Measurements from ENCODE around the gene CHCHD4.

Gene CHCHD4

DNA sequence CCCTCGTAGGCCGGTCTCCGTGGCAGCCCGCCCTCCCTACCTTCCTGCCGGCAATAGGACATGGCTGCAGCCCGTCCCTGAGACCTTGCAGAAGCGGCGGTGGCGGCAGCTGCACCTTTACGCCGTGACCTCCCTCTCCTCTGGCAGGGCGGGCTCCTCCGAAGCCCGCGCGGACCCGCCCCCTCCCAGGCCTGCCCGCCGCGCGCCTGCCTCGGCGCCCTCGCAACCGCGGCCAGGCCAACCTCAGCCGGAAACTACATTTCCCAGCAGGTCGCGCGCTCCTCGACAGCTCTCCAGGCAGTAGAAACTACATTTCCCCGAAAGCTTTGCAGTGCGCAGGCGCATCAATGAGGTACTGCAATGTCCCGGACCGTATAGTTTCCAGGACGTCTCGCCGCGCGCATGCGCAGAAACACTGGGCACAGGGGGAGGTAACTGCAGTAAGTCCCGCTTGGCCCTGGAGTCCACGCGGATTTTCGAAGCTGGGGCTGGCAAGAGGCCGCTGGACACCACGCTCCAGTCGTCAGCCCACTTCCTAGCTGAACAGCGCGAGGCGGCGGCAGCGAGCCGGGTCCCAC lies at the start of gene CHCHD4, which contains the start of gene TMEM43:
Gene CHCHD4 (minus strand): TSS at position 256 of the 578 bp plus-strand sequence. CDS start 194 bp downstream, at position 62.
Gene TMEM43 (plus strand): TSS at position 438 of the 578 bp plus-strand sequence. CDS start 142 bp downstream, outside the sequence.
- peak; percentile 94 for DNase-seq (ENCODE audit: extremely low read depth, insufficient read length)
- peak within 1 kb of the TSS; percentile 92 for H3K4me3 ChIP-seq (replicated peaks; ENCODE audit: low read depth, low read length)
- H3K36me3 ChIP-seq (ENCODE audit: control insufficient read depth, insufficient read depth, low read length) = peaks cover 2% of the 10 kb centered on the region
- no peaks in the 10 kb centered on the region for H3K27me3 ChIP-seq (replicated peaks; ENCODE audit: control insufficient read depth, insufficient read depth, low read length)
- TF ChIP-seq, protein P1, sequence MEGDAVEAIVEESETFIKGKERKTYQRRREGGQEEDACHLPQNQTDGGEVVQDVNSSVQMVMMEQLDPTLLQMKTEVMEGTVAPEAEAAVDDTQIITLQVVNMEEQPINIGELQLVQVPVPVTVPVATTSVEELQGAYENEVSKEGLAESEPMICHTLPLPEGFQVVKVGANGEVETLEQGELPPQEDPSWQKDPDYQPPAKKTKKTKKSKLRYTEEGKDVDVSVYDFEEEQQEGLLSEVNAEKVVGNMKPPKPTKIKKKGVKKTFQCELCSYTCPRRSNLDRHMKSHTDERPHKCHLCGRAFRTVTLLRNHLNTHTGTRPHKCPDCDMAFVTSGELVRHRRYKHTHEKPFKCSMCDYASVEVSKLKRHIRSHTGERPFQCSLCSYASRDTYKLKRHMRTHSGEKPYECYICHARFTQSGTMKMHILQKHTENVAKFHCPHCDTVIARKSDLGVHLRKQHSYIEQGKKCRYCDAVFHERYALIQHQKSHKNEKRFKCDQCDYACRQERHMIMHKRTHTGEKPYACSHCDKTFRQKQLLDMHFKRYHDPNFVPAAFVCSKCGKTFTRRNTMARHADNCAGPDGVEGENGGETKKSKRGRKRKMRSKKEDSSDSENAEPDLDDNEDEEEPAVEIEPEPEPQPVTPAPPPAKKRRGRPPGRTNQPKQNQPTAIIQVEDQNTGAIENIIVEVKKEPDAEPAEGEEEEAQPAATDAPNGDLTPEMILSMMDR (IDR thresholded peaks at IDR 0.05; ENCODE audit: insufficient read depth, low read length, poor library complexity, severe bottlenecking) = no peak

DNA sequence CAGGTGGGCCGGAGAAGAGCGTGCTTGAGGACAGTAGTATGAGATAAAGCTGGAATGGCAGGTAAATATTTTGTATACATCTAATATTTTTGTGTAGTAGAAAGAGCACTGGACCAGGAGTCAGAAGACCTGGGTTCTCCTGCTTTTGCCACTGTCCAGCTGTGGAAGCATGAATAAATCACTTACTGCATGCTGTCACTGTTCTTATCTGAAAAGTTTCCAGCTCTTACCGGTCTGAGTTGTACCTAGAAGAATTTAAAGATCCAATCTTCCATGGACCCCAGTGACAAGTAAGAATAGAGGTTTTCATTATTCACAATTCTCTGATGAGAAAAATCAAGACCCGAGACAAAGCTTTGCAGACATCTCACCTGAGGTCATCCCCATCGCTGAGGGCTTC lies 47.8 kb upstream of the CHCHD4 start:
- DNase-seq (ENCODE audit: extremely low read depth, insufficient read length) = no peak
- Histone ChIP-seq H3K36me3 (ENCODE audit: control insufficient read depth, insufficient read depth, low read length) (peaks cover 13% of the 10 kb centered on the region), H3K27me3 (replicated peaks; ENCODE audit: control insufficient read depth, insufficient read depth, low read length) (no peaks in the 10 kb centered on the region), H3K4me3 (replicated peaks; ENCODE audit: low read depth, low read length) (no peak overlapping the region)
- TF ChIP-seq, protein P1 (IDR thresholded peaks at IDR 0.05; ENCODE audit: insufficient read depth, low read length, poor library complexity, severe bottlenecking) = no peak

DNA sequence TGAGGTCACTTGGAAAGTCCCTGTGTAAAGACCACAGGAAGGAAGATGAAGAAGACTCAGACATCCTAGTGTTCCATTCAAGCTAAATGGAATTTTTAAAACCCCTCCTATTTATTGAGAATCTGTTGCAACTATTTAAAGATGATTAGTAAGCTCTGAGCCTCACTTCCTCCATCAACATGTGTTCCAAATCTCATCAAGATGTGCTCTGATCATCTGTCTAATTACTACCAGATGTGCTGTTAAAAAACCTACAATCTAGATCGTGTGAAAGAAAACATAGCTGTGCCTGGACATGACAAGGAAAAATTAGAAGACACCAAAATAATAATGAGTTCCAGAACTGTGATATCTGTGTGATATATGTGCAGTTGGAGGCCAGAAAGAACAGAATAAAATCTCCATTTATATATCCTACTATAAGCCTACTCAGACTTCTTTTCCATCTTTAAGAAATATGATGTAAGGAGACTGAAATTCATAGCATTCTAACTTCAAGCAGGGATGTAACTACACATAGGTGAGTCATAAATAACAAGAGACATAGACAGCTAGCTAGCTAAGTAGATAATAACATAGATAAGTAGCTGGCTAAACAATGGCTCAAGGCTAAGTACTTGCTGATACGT lies 46.0 kb upstream of the CHCHD4 start:
- Histone ChIP-seq H3K4me3 (replicated peaks; ENCODE audit: low read depth, low read length) (no peak overlapping the region), H3K27me3 (replicated peaks; ENCODE audit: control insufficient read depth, insufficient read depth, low read length) (no peaks in the 10 kb centered on the region), H3K36me3 (ENCODE audit: control insufficient read depth, insufficient read depth, low read length) (peaks cover 27% of the 10 kb centered on the region)
- TF ChIP-seq, protein P1 (IDR thresholded peaks at IDR 0.05; ENCODE audit: insufficient read depth, low read length, poor library complexity, severe bottlenecking) = no peak
- DNase-seq (ENCODE audit: extremely low read depth, insufficient read length) = no peak

DNA sequence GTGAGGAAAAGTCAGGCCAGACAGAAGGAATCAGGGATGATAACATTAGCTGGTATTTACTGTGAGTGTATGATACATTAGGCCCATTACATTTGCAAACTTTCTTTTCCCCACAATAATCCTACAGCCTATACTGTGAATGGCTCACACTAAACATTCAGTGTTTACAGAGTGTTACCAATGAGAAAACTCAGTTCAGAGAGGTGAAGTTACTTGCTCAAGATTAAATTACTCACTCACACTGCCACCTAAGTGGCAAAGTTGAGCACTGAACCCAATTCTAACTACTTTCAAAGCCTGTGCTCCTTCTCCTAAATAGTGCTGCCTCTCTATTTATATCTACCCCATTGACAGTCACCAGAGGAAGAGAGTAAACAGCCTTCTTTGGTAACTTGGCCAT lies 45.2 kb upstream of the CHCHD4 start:
- no peak for DNase-seq (ENCODE audit: extremely low read depth, insufficient read length)
- TF ChIP-seq, protein P1 (IDR thresholded peaks at IDR 0.05; ENCODE audit: insufficient read depth, low read length, poor library complexity, severe bottlenecking) = no peak
- no peaks in the 10 kb centered on the region for H3K27me3 ChIP-seq (replicated peaks; ENCODE audit: control insufficient read depth, insufficient read depth, low read length)
- peaks cover 34% of the 10 kb centered on the region for H3K36me3 ChIP-seq (ENCODE audit: control insufficient read depth, insufficient read depth, low read length)
- H3K4me3 ChIP-seq (replicated peaks; ENCODE audit: low read depth, low read length) = no peak overlapping the region

DNA sequence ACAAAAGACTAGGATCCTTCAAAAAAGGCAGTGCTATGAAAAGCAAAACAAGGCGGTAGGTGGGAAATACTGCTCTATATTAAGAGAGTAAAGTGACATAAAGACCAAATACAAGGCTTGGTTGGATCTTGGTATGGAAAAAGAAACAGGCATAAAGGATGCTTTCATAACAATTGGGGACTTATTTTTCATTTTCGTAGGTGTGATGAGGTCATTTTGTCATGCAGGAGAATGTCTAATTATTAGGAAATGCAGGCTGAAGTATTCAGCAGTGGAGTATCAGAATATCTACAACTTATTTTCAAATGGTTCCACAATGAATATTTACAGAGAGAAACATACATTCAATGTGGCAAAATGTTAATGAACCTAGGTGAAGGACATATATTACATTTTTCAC lies 44.8 kb upstream of the CHCHD4 start:
- TF ChIP-seq, protein P1 (IDR thresholded peaks at IDR 0.05; ENCODE audit: insufficient read depth, low read length, poor library complexity, severe bottlenecking) = no peak
- DNase-seq (ENCODE audit: extremely low read depth, insufficient read length) = no peak
- peaks cover 37% of the 10 kb centered on the region for H3K36me3 ChIP-seq (ENCODE audit: control insufficient read depth, insufficient read depth, low read length)

More for the DNA sequence above, 44.8 kb upstream of the CHCHD4 start:
- Histone ChIP-seq H3K4me3 (replicated peaks; ENCODE audit: low read depth, low read length) (no peak overlapping the region), H3K27me3 (replicated peaks; ENCODE audit: control insufficient read depth, insufficient read depth, low read length) (no peaks in the 10 kb centered on the region)
